Ureter (tissue), 1 donor: ENCODE measurements around the gene TLN1. TPM values are rescaled to one million over a fixed set of nuclear protein-coding genes. Genes with fewer than 3 reads are reported as not detected.

ENCODE experiments used
- DNase-seq: peaks from one replicate; pipeline ENCODE4 v3.0.0-alpha.2; 2020; ENCODE audit warnings: low spot score
- total RNA-seq: library from RNA; stranded (reverse); gene quantifications from one replicate; pipeline ENCODE4 v1.2.4, GENCODE V29; 2023
- donor health status: DM: yes; HTN: yes; CAD: no.

Gene TLN1
- total RNA-seq, 1 donor from 2014 or later = 340 TPM

DNA sequence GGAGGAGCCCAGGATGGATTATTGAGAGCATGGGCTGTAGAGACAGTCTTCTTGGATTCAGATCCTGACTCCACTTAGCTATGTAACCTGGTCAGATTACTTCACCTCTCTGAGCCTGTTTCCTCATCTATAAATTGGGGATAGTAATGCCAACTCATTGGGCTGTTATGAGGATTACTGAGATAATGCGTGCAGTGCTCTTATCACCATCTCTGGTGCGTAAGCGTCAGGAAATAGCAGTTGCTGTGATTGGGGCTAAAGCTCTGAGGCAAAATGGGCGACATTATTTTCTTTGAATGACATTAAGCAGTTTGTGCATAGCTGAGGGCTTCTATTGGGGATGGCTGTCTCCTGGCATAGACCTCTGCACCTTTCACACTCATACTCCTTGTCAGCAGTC lies 23.1 kb upstream of the TLN1 start:
- DNase-seq = no peak

DNA sequence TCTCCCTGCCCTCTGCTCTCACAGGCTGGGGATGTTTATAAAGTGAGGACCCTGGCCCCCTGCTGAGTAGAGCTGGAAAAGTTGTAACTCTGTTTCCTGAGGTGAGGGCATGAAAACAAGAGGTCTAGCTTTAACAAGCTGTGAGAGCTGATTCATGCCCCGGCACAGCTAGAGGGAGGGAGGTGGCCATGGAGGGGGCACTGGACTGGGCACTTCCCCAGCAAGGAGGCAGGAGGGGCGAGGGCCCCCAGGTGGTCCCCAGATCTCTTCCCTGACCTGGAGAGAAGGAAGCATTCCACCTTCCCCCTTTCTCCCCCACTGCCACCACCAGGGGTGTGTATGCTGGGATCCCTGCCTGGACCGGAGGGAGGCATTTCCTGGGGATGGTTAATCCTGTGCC lies 22.3 kb upstream of the TLN1 start, which contains the start of gene MSMP:
MSMP (minus strand) TSS at position 13 of the 400 bp plus-strand sequence. CDS start 147 bp downstream, outside the sequence.
- DNase-seq = no peak

DNA sequence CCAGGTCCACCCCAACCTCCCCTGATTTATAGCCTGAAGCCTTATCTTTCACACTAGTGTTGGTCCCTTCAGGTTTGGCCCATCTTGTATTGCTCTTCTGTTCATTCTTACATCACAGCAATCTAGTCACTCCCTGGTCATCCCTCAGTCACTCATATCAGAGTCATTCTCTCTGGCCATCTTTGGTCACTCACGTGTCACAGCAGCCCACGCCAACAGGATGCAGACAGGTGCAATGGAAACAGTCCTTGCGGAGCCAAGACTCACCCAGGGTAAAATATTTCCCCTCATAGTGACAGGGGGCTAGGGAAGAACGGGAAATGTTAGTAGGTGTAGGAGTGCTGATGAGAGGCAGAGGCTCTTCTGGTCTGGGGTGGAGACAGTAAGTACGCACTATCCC lies 21.5 kb upstream of the TLN1 start:
- no peak for DNase-seq

DNA sequence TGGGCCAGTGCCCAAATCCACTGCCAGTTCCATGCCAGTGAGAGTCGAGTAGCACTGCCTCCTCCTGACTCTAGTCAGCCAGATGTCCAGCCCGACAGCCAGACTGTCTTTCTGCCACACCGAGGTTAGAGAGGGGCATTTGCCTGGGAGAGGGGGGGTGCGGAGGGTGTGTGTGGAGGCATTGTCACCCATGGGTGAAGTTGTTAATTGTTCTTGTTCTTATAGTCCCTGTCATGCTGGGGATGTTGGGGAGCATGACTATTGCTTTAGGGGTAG lies 18.2 kb upstream of the TLN1 start:
- no peak for DNase-seq

DNA sequence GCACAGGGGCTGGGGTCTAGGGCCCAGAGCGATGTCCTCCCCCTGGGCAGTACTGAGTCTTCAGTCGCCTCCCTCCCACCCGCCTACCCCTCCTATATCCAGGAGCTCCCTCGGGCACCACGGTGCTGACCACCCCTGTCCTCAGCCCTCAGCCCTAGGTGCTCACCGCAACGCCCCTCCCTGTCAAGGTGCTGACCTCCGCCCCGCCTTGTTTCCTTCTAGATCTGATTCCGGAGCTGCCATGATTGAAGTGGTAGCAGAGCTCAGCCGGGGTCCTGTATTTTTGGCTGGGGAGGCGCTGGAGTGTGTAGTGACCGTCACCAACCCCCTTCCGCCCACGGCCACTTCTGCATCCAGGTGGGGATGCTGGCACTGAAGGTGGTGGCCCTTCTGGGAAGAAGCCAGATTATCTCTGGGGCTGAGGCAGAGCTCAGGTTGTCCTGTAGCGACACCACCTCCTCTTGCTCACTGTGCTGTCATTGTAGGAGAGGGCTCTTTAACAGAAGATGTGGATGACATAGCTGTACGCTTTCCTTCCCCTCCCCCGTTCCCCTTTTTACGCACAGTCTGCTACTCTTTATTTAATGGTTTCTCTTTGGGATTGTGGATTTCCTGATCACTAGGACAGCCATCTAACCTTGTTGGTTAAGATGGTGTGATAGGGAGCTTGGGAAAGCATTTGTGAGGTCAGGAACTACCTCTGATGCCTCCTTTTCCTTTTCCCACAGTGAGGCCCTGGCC lies 17.7 kb upstream of the TLN1 start:
- no peak for DNase-seq

DNA sequence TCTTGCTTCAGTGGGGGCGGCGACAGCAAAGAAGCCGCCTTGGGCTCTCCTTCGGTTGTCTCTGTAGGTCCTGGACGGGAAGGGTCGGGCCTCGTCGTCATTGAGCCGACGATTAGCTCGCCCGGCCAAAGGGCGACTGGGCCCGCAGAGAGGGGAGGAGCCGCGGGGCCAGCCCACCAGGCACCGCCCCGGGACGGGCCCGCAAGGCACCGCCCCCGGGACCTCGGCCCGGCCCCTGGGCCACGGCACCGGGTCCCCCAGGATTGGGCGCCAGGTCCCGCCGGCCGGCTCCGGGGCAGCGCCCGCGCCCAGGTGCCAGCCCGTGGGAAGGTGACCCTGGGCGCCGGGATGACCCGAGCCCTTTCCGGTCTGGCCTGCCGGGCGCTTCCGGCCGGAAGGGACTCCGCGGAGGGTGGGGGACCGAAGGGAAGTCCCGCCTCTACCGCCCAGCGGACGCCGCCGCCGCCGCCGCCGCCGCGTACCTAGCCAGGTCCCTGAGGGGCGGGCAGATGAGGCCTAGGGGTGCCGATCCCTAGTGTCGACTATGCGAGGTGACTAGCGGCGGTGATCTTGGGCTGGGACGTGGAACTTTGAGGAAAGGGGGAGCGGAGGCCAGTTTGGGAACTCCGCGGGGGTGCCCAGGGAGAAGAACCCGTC lies 17.0 kb upstream of the TLN1 start, which contains the start of the genes GBA2 and RGP1:
GBA2 (minus strand) TSS at position 371 of the 657 bp plus-strand sequence. CDS start 524 bp downstream, outside the sequence.
RGP1 (plus strand) TSS at position 430 of the 657 bp plus-strand sequence. CDS start 469 bp downstream, outside the sequence.
- DNase-seq = peak; percentile 86

DNA sequence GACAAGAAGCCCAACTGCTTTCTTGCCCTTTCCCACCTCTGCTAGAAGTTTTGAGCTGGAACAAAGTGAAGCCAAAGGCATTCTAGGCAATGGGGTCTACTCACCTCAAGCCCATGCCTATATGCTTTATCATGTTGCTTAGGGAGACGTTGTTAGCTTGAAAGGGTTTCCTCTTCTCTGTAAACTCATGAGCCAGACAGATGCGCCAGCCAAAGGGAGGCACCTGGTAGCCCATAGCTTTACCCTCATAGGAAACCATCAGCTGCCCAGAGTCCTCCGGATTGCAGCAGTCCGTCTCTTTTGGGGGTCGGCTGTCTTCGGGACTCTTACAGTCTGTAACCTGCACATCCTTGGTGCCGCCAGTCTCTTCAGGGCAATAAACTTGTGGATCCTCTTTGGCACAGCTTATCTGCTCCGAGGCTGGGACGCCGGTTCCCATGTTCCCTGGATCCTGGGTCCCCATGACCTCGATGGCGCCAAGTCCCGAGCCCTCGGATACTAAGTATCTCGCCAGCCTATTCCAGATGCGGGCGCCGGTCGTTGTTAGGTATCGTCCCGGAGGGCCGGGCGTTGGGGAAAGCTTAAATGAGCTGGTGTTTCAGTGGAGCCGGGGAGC lies 16.4 kb upstream of the TLN1 start:
- no peak for DNase-seq

DNA sequence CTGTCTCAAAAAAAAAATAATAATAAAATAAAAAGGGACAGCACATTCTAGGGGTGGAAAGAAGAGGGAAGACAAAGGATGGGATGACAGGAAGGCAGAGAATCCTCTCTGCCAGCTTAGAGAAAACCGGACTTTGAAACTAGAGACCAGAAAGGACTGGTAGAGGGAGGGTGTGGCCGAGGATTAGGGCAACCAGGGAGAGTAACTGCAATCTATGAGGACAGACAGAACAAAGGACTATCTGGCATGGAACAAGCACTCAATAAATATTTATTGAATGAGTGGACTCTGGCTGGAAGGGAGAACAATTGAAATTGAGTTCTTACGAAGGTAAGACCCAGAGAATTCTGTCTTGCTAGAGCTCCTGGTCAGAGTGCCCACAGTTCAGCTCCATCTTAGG lies 14.6 kb upstream of the TLN1 start:
- DNase-seq = no peak

DNA sequence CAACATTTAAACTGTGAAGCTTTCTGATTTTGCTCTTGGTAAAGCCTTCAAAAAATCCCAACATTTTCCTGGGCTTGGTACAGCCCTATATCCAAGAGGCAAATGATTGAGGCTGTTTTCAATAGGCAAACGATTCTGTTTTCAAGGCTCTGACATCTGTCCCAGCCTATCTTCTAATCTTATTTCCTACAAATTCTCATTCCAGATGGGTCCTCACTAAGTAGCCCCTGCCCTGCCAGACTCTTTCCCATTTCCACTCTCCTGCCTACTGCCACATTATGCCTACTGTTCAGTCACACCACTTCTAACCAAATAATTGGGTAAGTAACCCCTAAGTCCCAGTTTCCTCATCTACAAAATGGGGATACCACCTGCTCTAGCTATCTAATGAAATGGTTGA lies 13.6 kb upstream of the TLN1 start:
- DNase-seq = no peak

DNA sequence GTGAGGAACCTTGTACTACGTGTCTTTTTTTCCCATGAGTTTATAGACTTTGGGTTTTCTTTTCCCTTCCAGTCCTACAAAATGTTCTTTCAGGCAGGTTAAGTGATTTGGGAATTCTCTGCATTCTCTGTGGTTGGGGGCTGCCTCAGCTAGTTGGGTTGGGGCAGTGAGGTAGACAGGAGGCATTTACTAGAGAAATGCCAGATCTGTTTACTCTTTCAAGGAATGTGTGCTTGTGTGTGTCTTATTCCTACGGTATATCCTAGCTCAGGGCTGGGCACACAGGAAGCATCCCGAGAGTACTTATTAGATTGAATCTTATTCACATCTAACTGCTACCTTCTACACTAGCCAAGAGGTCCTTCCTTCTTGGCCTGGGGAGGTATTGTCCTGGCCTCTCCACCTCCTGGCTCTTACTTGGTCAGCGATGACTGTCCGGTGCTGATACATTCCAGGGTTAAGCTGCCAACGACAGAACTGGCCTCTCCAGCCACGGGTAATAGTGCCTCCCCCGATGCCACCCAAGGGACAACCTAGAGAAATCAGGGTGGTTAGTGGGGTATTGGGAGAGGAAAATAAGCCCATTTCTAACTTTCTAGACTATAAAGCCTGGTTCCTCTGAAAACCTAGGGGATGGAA lies 12.0 kb upstream of the TLN1 start:
- no peak for DNase-seq

DNA sequence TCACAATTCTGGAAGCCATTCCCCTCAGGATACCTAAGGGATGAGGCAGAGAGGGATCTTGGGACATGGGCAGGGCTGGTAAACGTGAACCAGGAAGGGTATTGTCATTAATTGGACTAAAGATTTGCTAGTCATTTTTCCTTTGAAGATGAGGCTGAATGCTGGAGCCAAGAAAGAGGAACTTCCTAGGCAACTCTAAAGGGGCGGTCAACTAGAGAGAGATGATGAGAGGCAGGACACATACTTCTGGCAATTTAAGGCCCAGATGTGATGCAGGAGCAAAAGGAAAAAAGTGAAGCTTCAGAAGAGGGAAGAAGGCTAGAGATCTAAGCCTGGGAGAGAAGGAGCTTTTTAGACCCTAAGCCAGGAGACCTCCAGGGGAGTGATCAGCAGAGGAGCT lies 11.5 kb upstream of the TLN1 start:
- no peak for DNase-seq

DNA sequence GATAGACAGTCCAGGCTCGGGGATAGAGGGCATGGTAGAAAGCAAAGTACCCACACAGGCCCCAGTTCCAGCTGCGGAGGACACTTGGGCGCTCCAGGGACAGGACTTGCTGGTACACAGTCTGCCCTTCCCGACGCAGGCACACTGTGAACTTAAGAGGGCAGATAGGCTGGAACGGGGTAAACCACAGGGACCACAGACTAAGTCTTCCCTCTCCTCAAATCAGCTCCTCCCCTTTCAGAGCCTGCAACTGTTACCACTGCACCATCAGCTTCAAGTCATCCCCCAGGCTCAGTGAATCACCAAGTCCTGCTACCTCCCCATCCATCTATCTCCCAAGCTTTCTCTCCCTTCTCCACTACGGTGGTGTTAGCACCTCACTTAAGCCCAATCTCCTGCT lies 9.7 kb upstream of the TLN1 start:
- DNase-seq = no peak

DNA sequence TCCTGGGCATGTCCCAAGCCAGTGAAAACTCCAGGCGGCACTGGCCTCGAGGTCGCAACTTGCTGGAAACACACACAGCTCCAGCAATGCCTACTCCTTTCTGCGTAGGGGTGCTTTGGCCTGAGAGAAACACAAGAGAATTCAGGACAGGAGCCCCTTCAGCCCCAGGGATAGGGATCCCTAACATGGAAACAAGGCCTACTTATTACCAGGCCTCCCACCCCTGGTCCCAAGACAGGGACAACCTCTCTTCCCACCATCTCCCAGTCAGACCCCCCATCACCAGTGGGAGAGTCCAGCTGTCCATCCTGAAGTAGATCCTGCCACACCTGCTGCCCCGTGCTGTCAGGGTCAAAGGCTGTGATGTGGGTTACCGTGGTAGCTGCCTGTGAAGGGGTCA lies 8.2 kb upstream of the TLN1 start:
- DNase-seq = no peak

DNA sequence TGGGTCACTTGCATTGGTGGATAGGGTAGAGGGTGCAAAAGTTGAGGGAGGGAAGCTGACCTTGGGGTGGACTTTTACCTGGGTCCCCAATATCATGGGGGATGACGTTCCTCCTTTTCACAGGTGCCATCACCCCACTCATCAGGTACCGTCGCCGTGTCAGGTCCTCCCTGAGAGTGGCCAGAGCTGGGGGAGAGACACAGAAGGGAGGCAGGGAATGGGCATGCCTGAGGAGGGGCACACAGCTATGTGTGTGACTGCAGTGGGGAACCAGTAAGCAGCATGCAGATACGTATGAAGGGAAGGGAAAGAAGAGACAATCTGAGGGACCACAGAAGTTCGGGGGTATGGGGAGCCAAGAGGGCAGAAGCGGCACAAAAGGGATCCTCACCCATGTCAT lies 6.9 kb upstream of the TLN1 start:
- DNase-seq = no peak

DNA sequence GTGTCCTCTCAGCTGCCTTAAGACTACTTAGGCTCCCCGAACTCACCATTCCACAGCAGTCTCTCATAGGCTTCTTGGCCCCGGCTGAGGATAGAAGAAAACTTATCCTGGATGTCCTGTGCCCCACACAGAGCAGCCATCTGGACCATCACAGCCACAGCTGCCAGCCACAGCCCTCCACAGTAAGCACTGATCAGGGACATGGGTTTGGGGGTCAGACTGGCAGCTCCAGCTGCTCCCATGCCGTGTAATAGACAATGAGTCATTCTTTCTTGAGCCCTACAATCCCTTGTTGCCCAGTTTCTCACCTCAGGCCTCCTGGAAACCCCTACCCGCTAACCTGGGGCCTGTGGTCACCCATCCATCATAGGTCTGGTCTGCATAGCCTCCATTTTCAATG lies 6.2 kb upstream of the TLN1 start:
- no peak for DNase-seq

DNA sequence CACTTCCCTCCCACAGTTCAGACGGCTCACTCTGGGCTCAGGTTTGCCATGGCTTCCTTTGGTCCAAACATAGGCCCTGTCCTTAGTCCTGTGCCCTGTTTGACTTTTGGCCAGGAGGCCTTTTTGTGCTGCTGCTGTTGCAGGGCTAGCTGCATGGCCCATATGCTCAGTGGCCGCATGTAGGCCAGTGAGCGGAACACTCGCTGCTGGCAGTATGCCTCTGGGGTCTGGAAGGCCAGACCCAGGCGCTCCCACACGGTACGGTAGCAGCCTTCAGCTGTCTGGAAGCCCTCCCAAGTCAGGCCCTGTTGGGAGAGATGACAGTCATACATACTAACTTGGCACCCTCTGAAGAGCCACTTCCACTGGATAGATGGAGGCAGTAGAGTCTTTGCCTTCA lies 5.1 kb upstream of the TLN1 start:
- no peak for DNase-seq

DNA sequence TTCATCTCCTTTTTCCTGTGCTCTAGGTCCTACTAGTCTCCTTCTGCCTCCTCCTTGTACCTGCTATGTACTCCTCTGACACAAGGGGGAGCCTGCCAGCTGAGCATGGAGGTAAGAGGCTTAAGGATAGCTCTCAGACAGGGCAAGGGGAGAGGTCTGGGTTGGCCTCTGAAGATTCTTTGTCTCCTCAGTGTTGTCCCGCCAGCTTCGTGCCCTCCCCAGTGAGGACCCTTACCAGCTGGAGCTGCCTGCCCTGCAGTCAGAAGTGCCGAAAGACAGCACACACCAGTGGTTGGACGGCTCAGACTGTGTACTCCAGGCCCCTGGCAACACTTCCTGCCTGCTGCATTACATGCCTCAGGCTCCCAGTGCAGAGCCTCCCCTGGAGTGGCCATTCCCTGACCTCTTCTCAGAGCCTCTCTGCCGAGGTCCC lies 4.2 kb upstream of the TLN1 start:
- peak; percentile 75 for DNase-seq

DNA sequence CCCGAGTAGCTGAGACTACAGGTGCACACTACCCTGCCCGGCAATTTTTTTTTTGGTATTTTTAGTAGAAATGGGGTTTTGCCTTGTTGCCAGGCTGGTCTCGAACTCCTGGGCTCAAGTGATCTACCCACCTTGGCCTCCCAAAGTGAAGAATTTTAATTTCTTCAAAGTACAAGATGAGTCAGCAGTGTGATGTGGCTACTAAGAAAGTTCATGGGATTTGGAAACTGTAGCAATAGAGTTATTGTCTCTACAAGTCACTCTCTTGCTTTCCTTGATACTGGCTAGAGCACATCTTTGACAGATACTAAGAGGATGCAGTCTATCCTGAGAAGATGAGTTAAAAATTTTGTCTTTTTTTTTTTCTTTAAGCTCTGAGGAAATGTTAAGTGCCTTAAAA lies 2.1 kb upstream of the TLN1 start:
- DNase-seq = no peak

DNA sequence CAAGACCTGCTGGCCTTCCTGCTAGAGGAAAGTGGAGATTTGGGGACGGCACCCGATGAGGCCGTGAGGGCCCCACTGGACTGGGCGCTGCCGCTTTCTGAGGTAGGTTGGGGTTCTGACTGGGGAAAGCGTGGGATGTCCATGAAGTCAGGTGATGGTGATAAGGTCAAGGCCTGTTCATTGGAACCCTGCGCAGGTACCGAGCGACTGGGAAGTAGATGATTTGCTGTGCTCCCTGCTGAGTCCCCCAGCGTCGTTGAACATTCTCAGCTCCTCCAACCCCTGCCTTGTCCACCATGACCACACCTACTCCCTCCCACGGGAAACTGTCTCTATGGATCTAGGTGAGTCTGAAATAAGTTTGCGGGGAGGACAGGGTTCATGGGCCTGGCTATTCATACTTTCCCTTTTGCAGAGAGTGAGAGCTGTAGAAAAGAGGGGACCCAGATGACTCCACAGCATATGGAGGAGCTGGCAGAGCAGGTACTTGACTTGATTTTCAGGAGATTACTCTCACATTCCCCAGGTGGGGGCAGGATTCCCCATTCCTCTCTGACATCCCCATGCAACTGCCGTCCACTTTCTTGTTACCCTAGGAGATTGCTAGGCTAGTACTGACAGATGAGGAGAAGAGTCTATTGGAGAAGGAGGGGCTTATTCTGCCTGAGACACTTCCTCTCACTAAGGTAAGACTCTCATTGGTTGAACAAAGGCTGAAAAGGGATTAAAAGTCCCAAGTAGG lies 976 bp upstream of the TLN1 start:
- DNase-seq = no peak

DNA sequence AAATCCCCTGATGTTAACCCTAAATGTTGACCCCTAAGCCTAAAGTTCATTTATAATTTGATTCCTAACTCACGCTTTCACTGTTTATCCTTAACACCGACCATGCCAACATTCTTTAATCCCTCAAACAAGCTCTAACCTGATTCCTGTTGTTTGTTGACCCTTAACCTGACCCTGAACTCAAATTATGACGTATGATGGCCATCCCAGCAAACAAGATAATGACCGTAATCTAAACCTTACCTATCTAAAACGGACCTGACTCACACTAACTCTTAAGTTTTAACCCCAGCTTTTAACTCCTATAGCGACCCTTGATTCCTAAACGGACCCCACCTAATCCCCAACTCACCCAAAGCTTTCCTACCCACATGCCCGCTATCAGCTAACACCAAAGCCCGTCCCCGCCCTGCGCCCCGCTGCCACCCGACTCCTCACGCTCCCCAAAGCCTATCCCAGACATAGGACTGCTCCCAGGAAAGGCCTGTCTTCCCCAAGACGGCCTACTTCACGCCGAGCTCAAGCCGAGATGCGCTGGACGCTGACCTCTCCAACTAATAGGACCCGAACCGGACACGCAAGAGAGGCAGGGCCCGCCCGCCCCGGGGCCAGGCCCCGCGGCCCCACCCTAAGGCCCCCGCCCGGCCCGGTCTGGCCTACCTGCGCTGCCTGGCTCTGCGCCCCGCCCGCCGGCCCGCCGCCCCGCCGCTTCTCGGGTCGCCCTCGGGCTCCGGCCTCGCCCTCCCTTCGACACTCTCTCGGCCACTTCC lies 395 bp downstream of the TLN1 start:
- no peak for DNase-seq

DNA sequence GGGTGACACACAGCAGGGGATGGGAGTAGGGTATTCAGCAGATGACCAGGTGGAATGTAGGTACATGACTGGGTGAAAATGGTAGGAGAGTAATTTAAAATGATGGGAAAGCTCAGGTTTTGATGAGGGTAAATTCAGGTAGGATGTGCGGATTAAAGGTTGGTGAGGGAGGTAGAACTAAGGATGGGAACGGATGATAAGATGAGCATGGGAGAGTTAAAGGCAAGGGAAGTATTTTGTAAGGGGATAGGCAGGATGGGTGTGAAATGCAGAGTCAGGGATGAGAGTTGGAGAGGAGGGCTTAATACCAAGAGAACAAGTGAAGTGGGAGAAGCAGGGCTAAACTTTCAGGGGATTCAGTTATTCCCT lies 1.5 kb downstream of the TLN1 start:
- no peak for DNase-seq
